Astrocyte (in vitro differentiated cells and primary cell): ENCODE data around the gene LRRFIP1.
A peak's percentile ranks its signal among the peaks of the same experiment; 100 is the strongest.

Source experiments
- EZH2 ChIP-seq: IDR thresholded peaks from 2 replicates; pipeline ENCODE4 v1.6.1; 2012; ENCODE audit warnings: mild to moderate bottlenecking, low read length, inconsistent platforms; ENCODE audit not compliant: insufficient read depth
- TF ChIP-seq, protein P1 (sequence below): IDR thresholded peaks from 2 replicates; pipeline ENCODE4 v1.5.1; 2011; ENCODE audit warnings: low read depth, mild to moderate bottlenecking, inconsistent platforms, low read length, moderate library complexity; ENCODE audit not compliant: insufficient read depth

DNA sequence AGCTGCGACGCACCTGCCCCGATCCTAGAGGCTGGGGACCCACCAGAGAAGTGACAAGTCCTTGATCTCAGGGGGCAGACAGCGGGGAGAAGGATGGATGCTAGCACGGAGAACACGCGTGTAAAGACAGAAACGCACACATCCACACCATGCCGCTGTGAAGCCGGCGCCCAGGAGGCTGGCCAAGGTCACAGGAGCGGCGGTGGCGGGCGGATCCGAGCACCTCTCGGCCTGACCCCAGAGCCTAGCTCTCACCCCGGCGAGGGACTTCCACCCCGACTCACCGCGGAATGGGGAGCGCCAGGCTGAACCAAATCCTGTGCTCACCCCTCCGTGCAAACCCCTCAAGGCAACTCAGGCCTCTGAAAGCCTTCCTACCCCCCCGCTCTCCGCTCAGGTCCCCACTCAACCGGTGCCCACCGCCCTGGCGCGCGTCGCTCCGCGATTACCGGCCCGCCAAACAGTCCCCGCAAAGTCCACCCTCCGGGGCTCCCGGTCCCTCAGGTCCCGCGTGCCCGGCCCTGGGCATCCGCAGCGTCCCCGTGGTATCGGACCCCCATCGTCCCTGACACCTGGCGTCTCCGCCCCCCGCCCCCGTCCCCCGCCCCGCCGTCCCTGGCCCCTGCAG is 460 bp upstream of the LRRFIP1 start:
- TF ChIP-seq, protein P1, sequence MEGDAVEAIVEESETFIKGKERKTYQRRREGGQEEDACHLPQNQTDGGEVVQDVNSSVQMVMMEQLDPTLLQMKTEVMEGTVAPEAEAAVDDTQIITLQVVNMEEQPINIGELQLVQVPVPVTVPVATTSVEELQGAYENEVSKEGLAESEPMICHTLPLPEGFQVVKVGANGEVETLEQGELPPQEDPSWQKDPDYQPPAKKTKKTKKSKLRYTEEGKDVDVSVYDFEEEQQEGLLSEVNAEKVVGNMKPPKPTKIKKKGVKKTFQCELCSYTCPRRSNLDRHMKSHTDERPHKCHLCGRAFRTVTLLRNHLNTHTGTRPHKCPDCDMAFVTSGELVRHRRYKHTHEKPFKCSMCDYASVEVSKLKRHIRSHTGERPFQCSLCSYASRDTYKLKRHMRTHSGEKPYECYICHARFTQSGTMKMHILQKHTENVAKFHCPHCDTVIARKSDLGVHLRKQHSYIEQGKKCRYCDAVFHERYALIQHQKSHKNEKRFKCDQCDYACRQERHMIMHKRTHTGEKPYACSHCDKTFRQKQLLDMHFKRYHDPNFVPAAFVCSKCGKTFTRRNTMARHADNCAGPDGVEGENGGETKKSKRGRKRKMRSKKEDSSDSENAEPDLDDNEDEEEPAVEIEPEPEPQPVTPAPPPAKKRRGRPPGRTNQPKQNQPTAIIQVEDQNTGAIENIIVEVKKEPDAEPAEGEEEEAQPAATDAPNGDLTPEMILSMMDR = no peak
- TF ChIP-seq EZH2 = peak; percentile 2
